Posterior vena cava (tissue), 2 donors: ENCODE results near the gene TSPAN14. TPM values are rescaled to one million over a fixed set of nuclear protein-coding genes. Genes with fewer than 3 reads are reported as not detected.

Source experiments
- DNase-seq: peaks from one replicate; pipeline ENCODE4 v3.0.0-alpha.2; 2020; ENCODE audit warnings: low spot score
- intact Hi-C, 2 donors: fragments of 100-400 bp; cut with DNase I; formaldehyde crosslinking; loops; one replicate each; pipeline versions ENCODE4 v1.14.1 to v1.14.2; 2022 to 2023
- total RNA-seq, 2 donors: library from RNA; stranded (reverse); fragmentation: NEBNext Ultra II Directional; extraction: Animal tissue kit (Norgen Biotek cat#: 25700); gene quantifications; one replicate each; pipeline ENCODE4 v1.2.1, GENCODE V29; 2021
- donor health status: DM: yes; HTN: yes; CAD: no.
- donor health status: DM: yes; HTN: yes; CAD: no.

TSPAN14 gene
- total RNA-seq, 2 donors from 2014 or later, result 56.6 to 57.4 TPM

GRCh38 chr10:80451132-80451531 is 3.0 kb upstream of the TSPAN14 start:
- no peak for DNase-seq
- intact Hi-C loops, result no loop called here

- intact Hi-C loops, result no loop called here
- no peak for DNase-seq
Observed at GRCh38 chr10:80452069-80452468, 2.0 kb upstream of the TSPAN14 start.

- intact Hi-C loops, result no loop called here
- no peak for DNase-seq
Observed at GRCh38 chr10:80452640-80453039, 1.5 kb upstream of the TSPAN14 start.

- no peak for DNase-seq
Observed at GRCh38 chr10:80453056-80453841, 861 bp upstream of the TSPAN14 start.

GRCh38 chr10:80454513-80455460 is 677 bp downstream of the TSPAN14 start:
- intact Hi-C loops, result loop anchor here (2.0 to 5.0 kb wide), 2 partner anchors 44 to 48 kb away; no protein-coding TSS in a partner anchor
- DNase-seq, result no peak

More at GRCh38 chr10:80453056-80453841, 861 bp upstream of the TSPAN14 start:
- intact Hi-C loops, result no loop called here

- no peak for DNase-seq
Observed at GRCh38 chr10:80455461-80456349, 1.6 kb downstream of the TSPAN14 start.

GRCh38 chr10:80457554-80458262 is 3.6 kb downstream of the TSPAN14 start:
- no peak for DNase-seq
- intact Hi-C loops, result loop anchor here in 1 of 2 donors (5.0 kb wide), 1 partner anchor 45 kb away; no protein-coding TSS in a partner anchor

More at GRCh38 chr10:80455461-80456349, 1.6 kb downstream of the TSPAN14 start:
- intact Hi-C loops, result loop anchor here (2.0 to 5.0 kb wide), 2 partner anchors 43 to 47 kb away; no protein-coding TSS in a partner anchor

GRCh38 chr10:80458263-80458625 is 4.1 kb downstream of the TSPAN14 start:
- no peak for DNase-seq
- intact Hi-C loops, result loop anchor here in 1 of 2 donors (5.0 kb wide), 1 partner anchor 44 kb away; no protein-coding TSS in a partner anchor

- intact Hi-C loops, result loop anchor here in 1 of 2 donors (5.0 kb wide), 1 partner anchor 44 kb away; no protein-coding TSS in a partner anchor
Observed at GRCh38 chr10:80458638-80459037, 4.5 kb downstream of the TSPAN14 start.

GRCh38 chr10:80459047-80459865 is 5.1 kb downstream of the TSPAN14 start:
- DNase-seq, result peak; percentile 91
- intact Hi-C loops, result loop anchor here in 1 of 2 donors (5.0 kb wide), 1 partner anchor 43 kb away; no protein-coding TSS in a partner anchor

More at GRCh38 chr10:80458638-80459037, 4.5 kb downstream of the TSPAN14 start:
- no peak for DNase-seq

- no peak for DNase-seq
- intact Hi-C loops, result no loop called here
Observed at GRCh38 chr10:80460399-80461207, 6.5 kb downstream of the TSPAN14 start.

GRCh38 chr10:80461208-80462183 is 7.4 kb downstream of the TSPAN14 start:
- intact Hi-C loops, result no loop called here
- DNase-seq, result no peak

GRCh38 chr10:80462299-80462980 is 8.3 kb downstream of the TSPAN14 start:
- intact Hi-C loops, result no loop called here
- DNase-seq, result no peak

GRCh38 chr10:80462981-80463741 is 9.1 kb downstream of the TSPAN14 start:
- DNase-seq, result no peak
- intact Hi-C loops, result no loop called here
